Endodermal cell (in vitro differentiated cells): ENCODE results near the gene INSL4. TPM values are rescaled to one million over a fixed set of nuclear protein-coding genes. Genes with fewer than 3 reads are reported as not detected.

ENCODE experiments used
- DNase-seq: peaks from one replicate; pipeline ENCODE4 v3.0.0-alpha.2; 2017
- H3K27ac ChIP-seq: 2 replicates; pipeline ENCODE4 v1.5.1; 2013; ENCODE audit warnings: mild to moderate bottlenecking, low read depth, low read length, moderate library complexity
- H3K27me3 ChIP-seq: 2 replicates; pipeline ENCODE4 v1.6.1; 2013; ENCODE audit warnings: mild to moderate bottlenecking, low read length, moderate library complexity; ENCODE audit not compliant: insufficient read depth, control insufficient read depth, poor library complexity, severe bottlenecking
- H3K36me3 ChIP-seq: 2 replicates; pipeline ENCODE4 v1.7.0; 2013; ENCODE audit warnings: mild to moderate bottlenecking, low read length, moderate library complexity; ENCODE audit not compliant: control insufficient read depth, insufficient read depth
- H3K4me1 ChIP-seq: one replicate; pipeline ENCODE4 v1.7.0; 2013; ENCODE audit warnings: low read length; ENCODE audit not compliant: control insufficient read depth, insufficient read depth
- H3K4me3 ChIP-seq: 2 replicates; pipeline ENCODE4 v1.5.1; 2013; ENCODE audit warnings: mild to moderate bottlenecking, low read length, moderate library complexity
- H3K9ac ChIP-seq: 2 replicates; pipeline ENCODE4 v1.6.1; 2013; ENCODE audit warnings: mild to moderate bottlenecking, low read length, moderate library complexity; ENCODE audit not compliant: poor library complexity, severe bottlenecking; ENCODE audit errors: extremely low read depth
- H3K9me3 ChIP-seq: 2 replicates; pipeline ENCODE4 v1.6.1; 2013; ENCODE audit warnings: mild to moderate bottlenecking, low read length, moderate library complexity; ENCODE audit not compliant: control insufficient read depth
- H3K27ac Mint-ChIP-seq: 2 replicates; pipeline ENCODE4 v1.8.0; 2020; ENCODE audit warnings: mixed read lengths
- H3K27me3 Mint-ChIP-seq: 2 replicates; pipeline ENCODE4 v1.8.0; 2021; ENCODE audit warnings: mild to moderate bottlenecking, mixed read lengths; ENCODE audit not compliant: insufficient read depth
- H3K36me3 Mint-ChIP-seq: 2 replicates; pipeline ENCODE4 v1.8.0; 2020; ENCODE audit warnings: low read depth, mixed read lengths
- H3K4me1 Mint-ChIP-seq: 2 replicates; pipeline ENCODE4 v1.8.0; 2020; ENCODE audit warnings: mixed read lengths
- H3K4me3 Mint-ChIP-seq: 2 replicates; pipeline ENCODE4 v1.8.0; 2020; ENCODE audit warnings: mild to moderate bottlenecking, moderate library complexity, mixed read lengths
- H3K9me3 Mint-ChIP-seq: 2 replicates; pipeline ENCODE4 v1.8.0; 2020; ENCODE audit warnings: mild to moderate bottlenecking, mixed read lengths
- WGBS, 2 experiments: methylation state at CpG; one replicate each; pipeline versions ENCODE4 v1.1.5 to v1.1.7; 2013; ENCODE audit warnings: missing lambda C conversion rate in 2 of 2, mixed read lengths in 1 of 2; ENCODE audit not compliant: insufficient coverage in 1 of 2, insufficient read length in 1 of 2; 5-methylcytosine and 5-hydroxymethylcytosine counted together
- total RNA-seq, 2 donors: library from RNA; stranded (reverse); fragmentation: NEBNext Ultra II Directional in 1 of 2; extraction: Animal tissue kit (Norgen Biotek cat#: 25700) in 1 of 2; gene quantifications; 2 replicates in 1 of 2; 3 replicates in 1 of 2; pipeline ENCODE4 v1.2.1, GENCODE V29; 2021
- TF ChIP-seq, protein P1 (sequence below): fragments of 200-600 bp; sonication (generic); conservative IDR thresholded peaks from 2 replicates; pipeline ENCODE4 v1.5.0; 2021; ENCODE audit warnings: antibody characterized with exemption, mild to moderate bottlenecking

The INSL4 gene
- total RNA-seq, 2 donors from 2014 or later = not detected

DNA sequence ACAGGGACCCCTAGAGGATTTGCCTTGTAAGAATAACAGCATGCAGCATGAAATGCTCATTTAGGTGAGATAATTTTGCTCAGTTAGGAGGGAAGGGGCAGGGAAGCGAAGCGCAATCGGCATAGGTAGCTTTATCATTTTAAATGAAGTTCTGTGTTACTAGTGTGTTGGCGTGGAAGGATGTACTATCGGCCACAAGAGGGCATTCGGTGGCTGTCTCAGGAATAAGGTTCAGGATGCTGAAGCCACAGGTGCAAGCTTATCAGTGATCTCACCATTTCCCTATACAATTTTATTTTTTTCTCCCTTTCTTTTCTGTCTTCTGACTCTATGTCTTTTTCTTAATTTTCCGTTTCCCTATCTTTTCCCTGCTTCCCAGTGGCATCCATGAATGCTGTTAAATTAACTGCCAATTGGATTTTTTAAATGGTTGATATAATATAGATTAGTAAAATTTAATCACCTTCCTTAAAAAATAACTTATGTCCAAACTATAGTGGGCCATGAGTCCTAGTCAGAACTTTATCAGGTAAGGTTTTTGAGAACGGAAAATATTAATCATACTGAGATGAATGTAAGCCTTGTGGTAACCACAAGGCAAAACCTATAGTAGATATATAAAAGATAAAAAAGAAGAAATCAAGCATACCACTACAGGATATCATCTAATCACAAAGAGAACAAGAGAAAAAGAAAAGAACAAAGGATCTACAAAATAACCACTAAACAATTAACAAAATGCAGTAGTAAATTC lies 44.6 kb upstream of the INSL4 start:
- H3K27me3 Mint-ChIP-seq = no peaks in the 10 kb centered on the region
- Histone ChIP-seq H3K4me3 (no peak overlapping the region), H3K9ac (no peak overlapping the region), H3K27ac (no peak overlapping the region), H3K4me1 (no peaks in the 10 kb centered on the region), H3K9me3 (no peaks in the 10 kb centered on the region), H3K36me3 (no peaks in the 10 kb centered on the region), H3K27me3 (no peaks in the 10 kb centered on the region)
- no peaks in the 10 kb centered on the region for H3K9me3 Mint-ChIP-seq
- H3K27ac Mint-ChIP-seq = no peak overlapping the region
- DNase-seq = peak; percentile 81
- TF ChIP-seq, protein P1, sequence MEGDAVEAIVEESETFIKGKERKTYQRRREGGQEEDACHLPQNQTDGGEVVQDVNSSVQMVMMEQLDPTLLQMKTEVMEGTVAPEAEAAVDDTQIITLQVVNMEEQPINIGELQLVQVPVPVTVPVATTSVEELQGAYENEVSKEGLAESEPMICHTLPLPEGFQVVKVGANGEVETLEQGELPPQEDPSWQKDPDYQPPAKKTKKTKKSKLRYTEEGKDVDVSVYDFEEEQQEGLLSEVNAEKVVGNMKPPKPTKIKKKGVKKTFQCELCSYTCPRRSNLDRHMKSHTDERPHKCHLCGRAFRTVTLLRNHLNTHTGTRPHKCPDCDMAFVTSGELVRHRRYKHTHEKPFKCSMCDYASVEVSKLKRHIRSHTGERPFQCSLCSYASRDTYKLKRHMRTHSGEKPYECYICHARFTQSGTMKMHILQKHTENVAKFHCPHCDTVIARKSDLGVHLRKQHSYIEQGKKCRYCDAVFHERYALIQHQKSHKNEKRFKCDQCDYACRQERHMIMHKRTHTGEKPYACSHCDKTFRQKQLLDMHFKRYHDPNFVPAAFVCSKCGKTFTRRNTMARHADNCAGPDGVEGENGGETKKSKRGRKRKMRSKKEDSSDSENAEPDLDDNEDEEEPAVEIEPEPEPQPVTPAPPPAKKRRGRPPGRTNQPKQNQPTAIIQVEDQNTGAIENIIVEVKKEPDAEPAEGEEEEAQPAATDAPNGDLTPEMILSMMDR = peak; percentile 92
- H3K4me1 Mint-ChIP-seq = no peaks in the 10 kb centered on the region
- no peak overlapping the region for H3K4me3 Mint-ChIP-seq
- WGBS, 2 experiments = 48 to 60% methylated on average over 4 to 8 of the region's 8 CpGs
- no peaks in the 10 kb centered on the region for H3K36me3 Mint-ChIP-seq

DNA sequence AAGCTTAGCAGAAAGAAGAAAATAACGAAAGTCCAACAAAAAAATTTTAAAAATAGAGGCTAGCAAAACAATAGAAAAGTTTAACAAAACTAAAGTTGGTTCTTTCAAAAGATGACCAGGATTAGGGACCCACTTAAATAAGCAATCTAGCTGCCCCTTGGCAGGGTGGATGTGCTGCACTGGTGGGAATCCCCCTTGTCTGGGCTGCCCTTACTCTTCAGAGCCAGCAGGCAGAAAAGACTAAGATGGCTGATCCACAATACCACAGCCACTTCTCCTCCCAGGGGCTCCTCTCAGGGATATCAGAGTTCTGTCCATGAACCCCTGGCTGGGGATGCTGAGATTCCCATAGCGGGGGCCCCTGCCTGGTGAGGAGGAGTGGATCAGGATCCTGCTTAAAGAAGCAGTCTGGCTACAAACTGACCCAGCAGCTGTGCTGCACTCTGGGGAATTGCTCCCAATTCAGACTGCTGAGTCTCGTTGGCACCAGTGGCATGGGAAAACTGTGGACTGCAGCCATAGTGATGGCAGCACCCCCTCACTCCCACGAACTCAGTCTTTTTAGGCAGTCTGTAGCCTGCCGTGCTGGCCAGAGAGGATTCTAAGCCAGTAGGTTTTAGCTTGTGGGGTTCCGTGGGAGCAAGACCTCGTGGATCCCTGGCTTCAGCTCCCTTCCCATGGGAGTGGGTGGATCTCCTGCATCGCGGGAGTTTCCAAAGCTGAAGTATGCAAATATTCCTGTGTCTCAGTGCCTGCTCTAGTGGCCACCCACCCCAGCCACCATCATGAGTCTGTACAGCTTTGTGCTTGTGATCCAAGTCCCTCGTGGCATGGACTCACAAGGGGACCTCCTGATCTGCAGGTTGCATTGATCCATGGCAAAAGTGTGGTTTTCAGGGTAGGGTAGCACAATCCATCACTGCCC lies 42.9 kb upstream of the INSL4 start:
- no peak overlapping the region for H3K27ac ChIP-seq
- DNase-seq = no peak
- TF ChIP-seq, protein P1 = no peak
- H3K36me3 Mint-ChIP-seq = no peaks in the 10 kb centered on the region
- no peaks in the 10 kb centered on the region for H3K4me1 ChIP-seq
- no peaks in the 10 kb centered on the region for H3K27me3 ChIP-seq
- H3K4me1 Mint-ChIP-seq = no peaks in the 10 kb centered on the region
- H3K9me3 Mint-ChIP-seq = no peaks in the 10 kb centered on the region
- H3K9me3 ChIP-seq = no peaks in the 10 kb centered on the region
- H3K36me3 ChIP-seq = no peaks in the 10 kb centered on the region
- WGBS, 2 experiments = 93 to 95% methylated on average over 8 to 10 of the region's 10 CpGs
- H3K4me3 Mint-ChIP-seq = no peak overlapping the region
- H3K4me3 ChIP-seq = no peak overlapping the region
- no peak overlapping the region for H3K27ac Mint-ChIP-seq
- H3K9ac ChIP-seq = no peak overlapping the region
- H3K27me3 Mint-ChIP-seq = no peaks in the 10 kb centered on the region

- Mint-ChIP-seq H3K4me3 (no peak overlapping the region), H3K27me3 (no peaks in the 10 kb centered on the region), H3K36me3 (no peaks in the 10 kb centered on the region), H3K4me1 (no peaks in the 10 kb centered on the region), H3K9me3 (no peaks in the 10 kb centered on the region), H3K27ac (no peak overlapping the region)
- H3K36me3 ChIP-seq = no peaks in the 10 kb centered on the region
- no peaks in the 10 kb centered on the region for H3K4me1 ChIP-seq
- TF ChIP-seq, protein P1 = no peak
- H3K27me3 ChIP-seq = no peaks in the 10 kb centered on the region
- no peak overlapping the region for H3K4me3 ChIP-seq
- DNase-seq = no peak
- 84 to 95% methylated on average over 3 of the region's 3 CpGs for WGBS, 2 experiments
- no peak overlapping the region for H3K27ac ChIP-seq
- H3K9me3 ChIP-seq = no peaks in the 10 kb centered on the region
- no peak overlapping the region for H3K9ac ChIP-seq
Measured at GRCh38 chr9:5191985-5192384, 39.2 kb upstream of the INSL4 start.
